Panc1 (cell line): Measurements from ENCODE around the gene SLC22A23. TPM values are rescaled to one million over a fixed set of nuclear protein-coding genes. Genes with fewer than 3 reads are reported as not detected.

Experiments
- ATAC-seq: fragments of 200-7000 bp; cut with Tn5 transposase; 2 replicates; pipeline ENCODE4 v1.9.1; 2020; ENCODE audit warnings: mild to moderate bottlenecking, moderate library complexity
- BruUV-seq: library from RNA; stranded (reverse); fragments of 400-500 nt; replicated peaks from 2 replicates; lab custom pipeline; 2021; lab: Mats Ljungman, UMichigan
- CTCF ChIA-PET: fragments of 300-600 bp; sonication (Branson Sonifier 250); formaldehyde crosslinking; loops from one replicate; lab custom pipeline; 2022; ENCODE audit warnings: antibody characterized with exemption; lab: Charles Lee
- POLR2A ChIA-PET: fragments of 300-600 bp; sonication (Branson Sonifier 250); formaldehyde crosslinking; loops from one replicate; lab custom pipeline; 2022; ENCODE audit warnings: antibody characterized with exemption; lab: Charles Lee
- DNase-seq: peaks from one replicate; pipeline ENCODE4 v3.0.0-alpha.2; 2010; ENCODE audit warnings: low read depth, low spot score
- H3K27ac ChIP-seq: 2 replicates; pipeline ENCODE4 v1.5.1; 2011; ENCODE audit warnings: mild to moderate bottlenecking, low read length, inconsistent platforms
- H3K27me3 ChIP-seq: fragments of 200-500 bp; sonication (Bioruptor generic); 2 replicates; pipeline ENCODE4 v1.6.0; 2014; ENCODE audit warnings: low read length, inconsistent platforms; ENCODE audit not compliant: control insufficient read depth, insufficient read depth
- H3K36me3 ChIP-seq: fragments of 200-500 bp; sonication (Bioruptor generic); 2 replicates; pipeline ENCODE4 v1.5.1; 2014; ENCODE audit warnings: inconsistent platforms, mild to moderate bottlenecking, low read length, moderate library complexity; ENCODE audit not compliant: control insufficient read depth, insufficient read depth
- H3K4me1 ChIP-seq: 2 replicates; pipeline ENCODE4 v1.5.1; 2011; ENCODE audit warnings: inconsistent platforms, mild to moderate bottlenecking, low read length, moderate library complexity; ENCODE audit not compliant: control insufficient read depth, insufficient read depth
- H3K4me3 ChIP-seq, 2 experiments: 2 replicates each; pipeline ENCODE4 v1.5.1; 2011 to 2012; ENCODE audit warnings: low read depth in 2 of 2, low read length in 2 of 2, mild to moderate bottlenecking in 2 of 2, inconsistent platforms in 1 of 2, moderate library complexity in 1 of 2
- H3K9me3 ChIP-seq: fragments of 200-500 bp; sonication (Bioruptor generic); 2 replicates; pipeline ENCODE4 v1.5.1; 2014; ENCODE audit warnings: low read depth, mild to moderate bottlenecking, inconsistent platforms, low read length, moderate library complexity; ENCODE audit not compliant: control insufficient read depth, insufficient read depth
- CTCF ChIP-seq: fragments of 450-650 bp; IDR thresholded peaks from 2 replicates; pipeline ENCODE4 v1.5.1; 2017; ENCODE audit warnings: mild to moderate bottlenecking
- POLR2AphosphoS5 ChIP-seq: IDR thresholded peaks from 2 replicates; pipeline ENCODE4 v1.6.1; 2012; ENCODE audit warnings: mild to moderate bottlenecking, low read depth, low read length, moderate library complexity
- REST ChIP-seq, 2 experiments: IDR thresholded peaks; 2 replicates each; pipeline ENCODE4 v1.6.1; 2011 to 2012; ENCODE audit warnings: low read depth in 2 of 2, control low read depth in 1 of 2, low read length in 1 of 2, mild to moderate bottlenecking in 1 of 2, moderate library complexity in 1 of 2; ENCODE audit not compliant: insufficient read depth in 1 of 2
- SIN3A ChIP-seq: IDR thresholded peaks from 2 replicates; pipeline ENCODE4 v1.6.1; 2012; ENCODE audit warnings: low read depth, mild to moderate bottlenecking, low read length, moderate library complexity, borderline replicate concordance; ENCODE audit not compliant: insufficient read depth
- TCF7L2 ChIP-seq: IDR thresholded peaks from 2 replicates; pipeline ENCODE4 v1.6.1; 2011; ENCODE audit warnings: mild to moderate bottlenecking, low read depth, low read length, inconsistent platforms
- in situ Hi-C: cut with HindIII; loops from 2 replicates; pipeline ENCODE4 v1.10.0; 2016; ENCODE audit warnings: low sequenced_read_pairs, low pct_unique_long_range_greater_than_20kb
- intact Hi-C: fragments of 100-400 bp; cut with micrococcal nuclease; formaldehyde crosslinking; loops from one replicate; pipeline ENCODE4 v1.10.0; 2022; ENCODE audit not compliant: unreplicated experiment
- total RNA-seq: library from RNA; stranded (reverse); gene quantifications from one replicate; pipeline ENCODE4 v1.2.1, GENCODE V29; 2021; ENCODE audit not compliant: unreplicated experiment

The SLC22A23 gene
- total RNA-seq, 1 experiment from 2014 or later, result 4.5 TPM

DNA sequence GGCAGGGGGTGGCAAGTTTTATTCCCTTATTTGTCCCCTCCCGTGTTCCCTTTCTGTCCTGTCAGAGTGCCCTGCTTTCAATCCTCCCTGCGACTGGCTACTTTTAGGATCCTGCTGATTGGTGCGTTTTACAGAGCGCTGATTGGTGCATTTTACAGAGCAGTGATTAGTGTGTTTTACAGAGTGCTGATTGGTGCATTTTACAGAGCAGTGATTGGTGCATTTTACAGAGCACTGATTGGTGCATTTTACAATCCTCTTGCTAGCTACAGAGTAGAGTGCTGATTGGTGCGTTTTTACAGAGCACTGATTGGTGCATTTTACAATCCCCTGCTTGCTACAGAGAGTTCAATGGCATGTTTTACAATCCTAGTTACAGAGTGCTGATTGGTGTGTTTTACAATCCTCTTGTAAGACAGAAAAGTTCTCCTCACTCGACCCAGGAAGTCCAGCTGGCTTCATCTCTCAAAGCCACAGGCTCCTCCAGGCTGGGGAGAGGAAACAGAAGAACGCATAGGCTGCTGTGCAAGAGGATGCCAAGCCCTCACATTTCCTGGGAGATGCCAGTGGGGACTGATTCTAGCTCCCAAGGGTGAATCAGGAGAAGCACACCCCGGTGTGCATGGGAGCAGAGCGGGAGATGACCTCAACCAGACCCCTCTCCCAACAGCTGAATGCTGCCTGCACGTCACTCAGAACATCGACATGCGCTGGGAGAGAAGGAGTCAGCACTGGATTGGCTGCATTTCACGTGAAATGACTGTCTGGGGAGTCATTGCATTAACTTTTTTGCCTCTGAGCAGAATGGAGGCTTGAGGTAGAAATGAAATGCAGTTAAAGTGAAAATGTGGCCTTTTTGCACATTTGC is 48.3 kb upstream of the SLC22A23 start:
- H3K36me3 ChIP-seq, result no peaks in the 10 kb centered on the region
- intact Hi-C loops, result no loop called here
- POLR2A ChIA-PET, result no interaction called here
- H3K27me3 ChIP-seq, result peaks cover 5% of the 10 kb centered on the region
- no peak overlapping the region for H3K27ac ChIP-seq
- no peak for DNase-seq
- CTCF ChIA-PET, result interaction anchor here (0.7 kb wide), 1 partner anchor 223 kb away, joined by 9 read pairs; no protein-coding TSS in a partner anchor
- in situ Hi-C loops, result no loop called here
- H3K4me1 ChIP-seq, result no peaks in the 10 kb centered on the region
- no peak for ATAC-seq
- H3K9me3 ChIP-seq, result no peaks in the 10 kb centered on the region
- BruUV-seq, result no TSS peak
- TF ChIP-seq TCF7L2 (no peak), SIN3A (no peak), POLR2AphosphoS5 (no peak), CTCF (no peak)
- H3K4me3 ChIP-seq, result no peak overlapping the region

DNA sequence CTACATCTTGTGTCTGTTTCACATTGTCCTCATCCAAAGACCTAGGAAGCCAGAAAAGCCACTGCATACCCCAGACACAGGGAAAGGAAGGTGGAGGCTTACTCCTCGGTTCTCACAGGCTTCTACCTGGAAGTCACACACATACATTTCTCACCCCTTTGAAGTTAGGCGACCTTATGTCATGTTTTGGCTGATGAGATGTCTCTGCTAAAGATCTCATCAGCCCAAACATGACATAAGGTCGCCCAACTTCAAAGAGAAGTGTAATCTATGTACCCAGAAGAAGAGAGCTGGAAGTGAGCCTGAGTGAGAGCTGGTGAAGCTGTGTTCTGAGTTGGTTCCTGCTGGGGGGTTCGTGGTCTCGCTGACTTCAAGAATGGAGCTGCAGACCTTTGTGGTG is 47.5 kb upstream of the SLC22A23 start:
- no peak overlapping the region for H3K4me3 ChIP-seq
- ATAC-seq (no peak), DNase-seq (no peak)
- H3K4me1 ChIP-seq, result no peaks in the 10 kb centered on the region
- CTCF ChIA-PET, result interaction anchor here (0.7 kb wide), 1 partner anchor 222 kb away, joined by 9 read pairs; no protein-coding TSS in a partner anchor
- intact Hi-C loops, result no loop called here
- POLR2A ChIA-PET, result no interaction called here
- no peak overlapping the region for H3K27ac ChIP-seq
- BruUV-seq, result no TSS peak
- in situ Hi-C loops, result no loop called here
- no peaks in the 10 kb centered on the region for H3K9me3 ChIP-seq
- no peaks in the 10 kb centered on the region for H3K36me3 ChIP-seq
- H3K27me3 ChIP-seq, result peaks cover 5% of the 10 kb centered on the region
- no peak for TF ChIP-seq POLR2AphosphoS5
- no peak for TF ChIP-seq REST (IDR thresholded peaks at IDR 0.05; ENCODE audit: insufficient read depth in 1 of 2, low read depth in 2 of 2, low read length in 1 of 2)
- TF ChIP-seq CTCF, result no peak
- TF ChIP-seq SIN3A, result no peak
- no peak for TF ChIP-seq TCF7L2
